Astrocyte (in vitro differentiated cells and primary cell): ENCODE results near the gene GRIN2A.

ENCODE experiments used
- CTCF ChIP-seq: IDR thresholded peaks from 2 replicates; pipeline ENCODE4 v1.5.1; 2011; ENCODE audit warnings: low read depth, mild to moderate bottlenecking, inconsistent platforms, low read length, moderate library complexity; ENCODE audit not compliant: insufficient read depth
- EZH2 ChIP-seq: IDR thresholded peaks from 2 replicates; pipeline ENCODE4 v1.6.1; 2012; ENCODE audit warnings: mild to moderate bottlenecking, low read length, inconsistent platforms; ENCODE audit not compliant: insufficient read depth

DNA sequence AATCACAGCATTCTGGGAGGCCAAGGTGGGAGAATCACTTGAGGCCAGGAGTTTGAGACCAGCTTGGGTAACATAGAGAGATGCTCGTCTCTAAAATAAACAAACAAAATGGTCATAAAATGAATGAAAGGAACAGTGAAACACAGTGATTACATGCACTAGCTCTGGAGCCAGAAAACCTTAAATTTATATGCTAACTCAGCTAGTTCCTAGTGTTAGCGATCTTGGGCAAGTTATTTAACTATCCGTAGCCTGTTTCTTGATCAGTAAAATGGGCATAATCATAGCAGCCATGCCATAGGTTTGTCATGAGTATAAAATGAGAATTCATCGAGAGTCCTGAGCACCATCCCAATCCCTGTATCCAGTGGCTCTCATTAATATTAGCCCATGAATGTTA, 271.0 kb downstream of the GRIN2A start:
- no peak for TF ChIP-seq CTCF
- TF ChIP-seq EZH2 = no peak
